GM12878 (cell line): Measurements from ENCODE around the gene LCMT1. TPM values are rescaled to one million over a fixed set of nuclear protein-coding genes. Genes with fewer than 3 reads are reported as not detected.

ENCODE experiments used
- ATAC-seq: fragments of 200-7000 bp; cut with Tn5 transposase; 3 replicates; pipeline ENCODE4 v1.9.1; 2020; ENCODE audit warnings: mild to moderate bottlenecking, moderate library complexity
- BruUV-seq: library from RNA; stranded (reverse); fragments of 400-500 nt; replicated peaks from 2 replicates; lab custom pipeline; 2021; lab: Mats Ljungman, UMichigan
- CTCF ChIA-PET: fragments of 300-600 bp; sonication (Branson Sonifier 250); formaldehyde crosslinking; extraction: SDS; loops from one replicate; lab custom pipeline; 2021; ENCODE audit warnings: inconsistent platforms; lab: Yijun Ruan, JAX
- POLR2A ChIA-PET: fragments of 350-600 bp; formaldehyde crosslinking; extraction: SDS; loops from one replicate; lab custom pipeline; 2021; ENCODE audit warnings: inconsistent platforms; lab: Charles Lee
- RAD21 ChIA-PET: fragments of 300-600 bp; sonication (Branson Sonifier 250); formaldehyde crosslinking; loops from one replicate; lab custom pipeline; 2023; ENCODE audit warnings: antibody characterized with exemption; ENCODE audit not compliant: unreplicated experiment; lab: Charles Lee
- SMC1A ChIA-PET: fragments of 300-600 bp; sonication (Branson Sonifier 250); formaldehyde crosslinking; loops from one replicate; lab custom pipeline; 2023; ENCODE audit not compliant: unreplicated experiment, uncharacterized antibody; lab: Charles Lee
- DNase-seq: peaks from one replicate; pipeline ENCODE4 v3.0.0-alpha.2; 2011; ENCODE audit warnings: low read depth, low spot score
- FAIRE-seq: peaks from 3 replicates; lab custom pipeline; 2011; peaks lifted over from hg19 to GRCh38; lab: Jason Lieb, UNC
- H2AFZ ChIP-seq: 2 replicates; pipeline ENCODE4 v1.6.0; 2011; ENCODE audit warnings: low read depth, low read length, control low read depth; ENCODE audit not compliant: control insufficient read depth
- H3K27ac ChIP-seq: 2 replicates; pipeline ENCODE4 v1.5.1; 2011; ENCODE audit warnings: control low read depth; ENCODE audit not compliant: control insufficient read depth, insufficient read depth
- H3K27me3 ChIP-seq, 2 experiments: replicated peaks in 1 of 2; 2 replicates each; pipeline versions ENCODE4 v1.6.0 to v1.6.1; 2011; ENCODE audit warnings: low read length in 1 of 2; ENCODE audit not compliant: control insufficient read depth in 2 of 2, insufficient read depth in 2 of 2
- H3K36me3 ChIP-seq, 2 experiments: 2 replicates each; pipeline ENCODE4 v1.5.1; 2011; ENCODE audit warnings: low read length in 1 of 2; ENCODE audit not compliant: control insufficient read depth in 2 of 2, insufficient read depth in 2 of 2
- H3K4me1 ChIP-seq: 2 replicates; pipeline ENCODE4 v1.6.1; 2011; ENCODE audit warnings: mild to moderate bottlenecking, low read length, moderate library complexity, mixed read lengths; ENCODE audit not compliant: control insufficient read depth, insufficient read depth
- H3K4me2 ChIP-seq: 2 replicates; pipeline ENCODE4 v1.6.0; 2011; ENCODE audit warnings: control low read depth; ENCODE audit not compliant: control insufficient read depth, insufficient read depth
- H3K4me3 ChIP-seq: fragments of 200-600 bp; sonication (generic); 2 replicates; pipeline ENCODE4 v1.5.1; 2016
- H3K79me2 ChIP-seq: 2 replicates; pipeline ENCODE4 v1.6.0; 2011; ENCODE audit warnings: low read length; ENCODE audit not compliant: control insufficient read depth, insufficient read depth
- H3K9ac ChIP-seq: 2 replicates; pipeline ENCODE4 v1.8.0; 2011; ENCODE audit warnings: low read length, control low read depth, mixed read lengths; ENCODE audit not compliant: control insufficient read depth, insufficient read depth
- H3K9me3 ChIP-seq: replicated peaks from 3 replicates; pipeline ENCODE4 v1.5.1; 2011; ENCODE audit warnings: mild to moderate bottlenecking, low read length; ENCODE audit not compliant: control insufficient read depth, insufficient read depth
- H4K20me1 ChIP-seq: 2 replicates; pipeline ENCODE4 v1.6.0; 2011; ENCODE audit not compliant: control insufficient read depth, insufficient read depth
- CHD2 ChIP-seq: IDR thresholded peaks from 2 replicates; pipeline ENCODE4 v1.6.1; 2011; ENCODE audit warnings: low read depth, low read length, improper control_type of control experiment, borderline replicate concordance
- CHD4 ChIP-seq: fragments of 200-600 bp; sonication (generic); IDR thresholded peaks from 2 replicates; pipeline ENCODE4 v1.6.1; 2016; ENCODE audit warnings: mild to moderate bottlenecking
- CTCF ChIP-seq, 3 experiments: IDR thresholded peaks in 2 of 3; conservative IDR thresholded peaks in 1 of 3; 2 replicates each; pipeline ENCODE4 v1.5.1; 2011; ENCODE audit warnings: low read depth in 3 of 3, low read length in 3 of 3, mild to moderate bottlenecking in 3 of 3, control low read depth in 2 of 3, moderate library complexity in 2 of 3, inconsistent platforms in 1 of 3, mixed read lengths in 1 of 3; ENCODE audit not compliant: control insufficient read depth in 2 of 3, insufficient read depth in 1 of 3; ENCODE audit errors: extremely low read depth in 1 of 3
- E2F4 ChIP-seq: IDR thresholded peaks from 2 replicates; pipeline ENCODE4 v1.6.1; 2012; ENCODE audit warnings: low read depth, low read length, improper control_type of control experiment
- EED ChIP-seq: sonication (generic); IDR thresholded peaks from 2 replicates; pipeline ENCODE4 v1.6.1; 2016; ENCODE audit warnings: antibody characterized with exemption, low read depth
- ESRRA ChIP-seq: IDR thresholded peaks from 2 replicates; pipeline ENCODE4 v1.6.1; 2012; ENCODE audit warnings: mild to moderate bottlenecking, low read length, improper control_type of control experiment
- KAT2A ChIP-seq: conservative IDR thresholded peaks from 2 replicates; pipeline ENCODE4 v1.6.1; 2011; ENCODE audit warnings: low read depth, low read length; ENCODE audit not compliant: control insufficient read depth
- MYB ChIP-seq: fragments of 150-350 bp; IDR thresholded peaks from 2 replicates; pipeline ENCODE4 v1.6.1; 2014; ENCODE audit warnings: mild to moderate bottlenecking, low read depth, low read length, borderline replicate concordance
- RCOR1 ChIP-seq: conservative IDR thresholded peaks from 2 replicates; pipeline ENCODE4 v1.6.1; 2012; ENCODE audit warnings: low read depth, low read length, improper control_type of control experiment
- WGBS: methylation state at CpG from one replicate; pipeline ENCODE4 v1.1.6; 2016; ENCODE audit warnings: low lambda C conversion rate; ENCODE audit not compliant: insufficient replicate concordance, insufficient coverage; ENCODE audit errors: missing lambda C conversion rate; 5-methylcytosine and 5-hydroxymethylcytosine counted together
- in situ Hi-C: fragments of 300-500 bp; cut with MboI; formaldehyde crosslinking; loops from 9 replicates; pipeline ENCODE4 v1.14.3; 2018; ENCODE audit warnings: mixed read lengths
- intact Hi-C: fragments of 100-400 bp; cut with micrococcal nuclease; formaldehyde crosslinking; loops from one replicate; pipeline ENCODE4 v1.14.2; 2022; ENCODE audit not compliant: unreplicated experiment
- polyA plus RNA-seq, 11 experiments: library from polyadenylated mRNA; depleted of rRNA in 4 of 11; unstranded in 6 of 11; stranded (reverse) in 5 of 11; fragments of >200 nt; fragmentation: Nextera tagmentation in 4 of 11; fragmentation: Illumina TruSeq in 1 of 11; extraction: Ambion mirVana in 4 of 11; extraction: Trizol in 1 of 11; gene quantifications; 1 replicate in 1 of 11; 2 replicates in 10 of 11; pipeline versions ENCODE4 v1.2.1 to v1.2.3, GENCODE V29; 2011 to 2016; ENCODE audit warnings: inconsistent platforms in 2 of 11, missing spikeins in 2 of 11, low read depth in 1 of 11
- total RNA-seq, 4 experiments: library from RNA; depleted of rRNA in 3 of 4; stranded (reverse); fragments of >200 nt in 3 of 4; fragmentation: Illumina TruSeq in 1 of 4; extraction: Trizol in 1 of 4; gene quantifications; 2 replicates each; pipeline versions ENCODE4 v1.2.1 to v1.2.3, GENCODE V29; 2013 to 2021
- TF ChIP-seq, protein P1 (sequence below): fragments of 450-650 bp; IDR thresholded peaks from 2 replicates; pipeline ENCODE4 v1.6.1; 2016; ENCODE audit warnings: mild to moderate bottlenecking

LCMT1 gene
- total and polyA plus RNA-seq, 10 of the 15 experiments (the other 5 are each of a cell fraction or from before 2014, with no cell fraction given), result 19.7 to 51.2 (median 32.6) TPM

DNA sequence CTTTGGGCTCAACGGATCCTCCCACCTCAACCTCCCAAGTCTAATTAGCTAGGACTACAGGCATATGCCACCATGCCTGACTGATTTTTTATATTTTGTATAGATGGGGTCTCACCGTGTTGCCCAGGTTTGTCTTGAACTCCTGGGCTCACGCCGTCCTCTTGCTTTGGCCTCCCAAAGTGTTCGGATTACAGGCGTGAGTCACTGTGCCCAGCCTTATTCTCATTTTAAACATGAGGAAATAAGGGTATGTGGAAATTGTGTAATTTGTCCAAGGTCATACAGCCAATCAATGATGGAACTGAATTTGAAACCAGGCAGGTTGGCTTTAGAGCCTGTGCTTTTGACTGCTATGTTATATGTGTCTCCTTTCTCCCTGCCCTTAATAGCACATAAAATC is 77.8 kb downstream of the LCMT1 start:
- ATAC-seq, result no peak
- Histone ChIP-seq H3K4me2 (no peak overlapping the region), H2AFZ (no peak overlapping the region), H3K27me3 (no peaks in the 10 kb centered on the region), H3K79me2 (no peaks in the 10 kb centered on the region), H3K4me3 (no peak overlapping the region), H3K36me3 (no peaks in the 10 kb centered on the region), H3K27ac (no peak overlapping the region), H3K9me3 (no peaks in the 10 kb centered on the region), H4K20me1 (no peaks in the 10 kb centered on the region), H3K9ac (no peak overlapping the region), H3K4me1 (no peaks in the 10 kb centered on the region)
- 88% methylated on average over 6 of the region's 6 CpGs for WGBS
- FAIRE-seq, result no peak
- no TSS peak for BruUV-seq
- ChIA-PET POLR2A (no interaction called here), RAD21 (no interaction called here), SMC1A (no interaction called here), CTCF (no interaction called here)
- intact Hi-C loops, result no loop called here
- in situ Hi-C loops, result no loop called here
- TF ChIP-seq CTCF (IDR thresholded peaks at IDR 0.05 in 2 of 3, conservative IDR thresholded peaks at IDR 0.05 in 1 of 3; ENCODE audit: control insufficient read depth in 2 of 3, extremely low read depth in 1 of 3, insufficient read depth in 1 of 3, low read depth in 3 of 3, low read length in 3 of 3) (no peak), CHD4 (no peak), EED (no peak), CHD2 (no peak), RCOR1 (no peak), KAT2A (no peak), ESRRA (no peak), E2F4 (no peak), MYB (no peak)
- TF ChIP-seq, protein P1, sequence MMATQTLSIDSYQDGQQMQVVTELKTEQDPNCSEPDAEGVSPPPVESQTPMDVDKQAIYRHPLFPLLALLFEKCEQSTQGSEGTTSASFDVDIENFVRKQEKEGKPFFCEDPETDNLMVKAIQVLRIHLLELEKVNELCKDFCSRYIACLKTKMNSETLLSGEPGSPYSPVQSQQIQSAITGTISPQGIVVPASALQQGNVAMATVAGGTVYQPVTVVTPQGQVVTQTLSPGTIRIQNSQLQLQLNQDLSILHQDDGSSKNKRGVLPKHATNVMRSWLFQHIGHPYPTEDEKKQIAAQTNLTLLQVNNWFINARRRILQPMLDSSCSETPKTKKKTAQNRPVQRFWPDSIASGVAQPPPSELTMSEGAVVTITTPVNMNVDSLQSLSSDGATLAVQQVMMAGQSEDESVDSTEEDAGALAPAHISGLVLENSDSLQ, result no peak
- no peak for DNase-seq
